Glomerular visceral epithelial cell (primary cell): ENCODE results near the gene MAG.

ENCODE experiments used
- DNase-seq: peaks from one replicate; pipeline ENCODE4 v3.0.0-alpha.2; 2016; ENCODE audit errors: extremely low spot score

MAG gene

GRCh38 chr19:35318679-35319448 lies 26.9 kb downstream of the MAG start:
- peak; percentile 78 for DNase-seq

- no peak for DNase-seq
Observed at GRCh38 chr19:35320065-35320713, 28.2 kb downstream of the MAG start.

DNA sequence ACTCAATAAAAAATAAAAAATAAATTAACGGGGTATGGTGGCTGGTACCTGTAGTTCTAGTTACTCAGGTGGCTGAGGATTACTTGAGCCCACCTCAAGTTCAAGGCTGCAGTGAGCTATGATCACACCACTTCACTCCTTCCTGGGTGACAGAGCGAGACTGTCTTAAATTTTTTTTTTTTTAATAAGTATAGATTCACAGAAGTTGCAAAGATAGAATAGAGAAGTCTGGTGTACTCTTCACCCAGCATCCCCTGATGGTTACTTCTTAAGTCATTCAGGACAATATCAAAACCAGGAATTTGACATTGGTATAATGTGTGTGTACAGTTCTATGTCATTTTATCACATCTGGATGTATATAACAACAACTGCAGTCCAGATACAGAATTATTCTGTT lies 29.3 kb downstream of the MAG start:
- DNase-seq: no peak

DNA sequence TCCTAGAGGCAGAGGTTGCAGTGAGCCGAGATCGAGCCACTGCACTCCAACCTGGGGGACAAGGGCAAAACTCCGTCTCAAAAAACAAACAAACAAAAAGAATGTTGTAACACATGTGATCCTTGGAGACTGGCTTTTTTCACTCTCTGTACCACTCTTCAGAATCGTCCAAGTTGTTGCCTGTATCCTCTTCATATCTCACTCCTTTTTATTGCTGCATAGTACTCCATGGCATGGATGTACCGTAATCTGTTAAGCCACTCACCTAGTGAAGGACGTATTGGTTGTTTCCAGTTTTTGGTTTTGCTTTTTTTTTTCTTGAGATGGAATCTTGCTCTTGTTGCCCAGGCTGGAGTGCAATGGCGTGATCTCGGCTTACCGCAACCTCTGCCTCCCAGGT lies 30.1 kb downstream of the MAG start:
- no peak for DNase-seq

DNA sequence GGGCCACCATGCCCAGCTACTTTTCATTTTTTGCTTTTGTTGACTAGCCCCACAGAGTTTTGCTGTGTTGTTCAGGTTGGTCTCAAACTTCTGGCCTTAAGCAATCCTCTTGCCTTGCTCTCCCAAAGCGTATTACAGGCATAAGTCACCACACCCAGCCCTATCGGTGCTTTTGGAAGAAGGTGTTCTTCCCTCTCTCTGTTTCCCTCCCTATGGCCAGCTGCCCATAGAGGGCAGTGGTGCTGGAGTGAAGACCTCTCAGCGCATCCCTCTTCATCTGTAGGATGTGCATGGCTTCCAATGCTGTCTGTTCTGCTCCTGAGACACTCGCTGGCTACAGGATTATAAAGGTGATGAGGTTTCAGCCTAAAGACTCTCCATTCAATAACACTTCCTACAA lies 35.7 kb downstream of the MAG start:
- no peak for DNase-seq

DNA sequence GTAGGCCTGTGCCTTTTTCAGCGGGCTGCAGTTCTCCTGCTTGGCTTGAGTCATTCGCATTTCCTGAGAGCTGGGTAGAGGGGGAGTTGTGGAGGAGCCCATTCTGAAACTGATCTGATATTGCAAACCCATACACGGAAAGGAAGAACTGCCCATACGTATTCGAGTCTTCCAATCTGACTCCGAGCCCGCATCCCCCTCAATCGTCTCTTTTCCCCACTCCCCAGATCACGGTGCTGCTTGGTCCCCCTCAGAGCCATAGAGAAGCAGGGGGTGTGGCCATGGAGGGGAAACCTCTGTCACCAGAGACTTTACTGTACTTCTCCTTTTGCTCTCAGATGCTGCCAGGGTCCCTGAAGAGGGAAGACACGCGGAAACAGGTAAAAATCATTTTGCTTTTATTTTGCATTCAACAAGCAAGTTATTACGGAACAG lies 36.9 kb downstream of the MAG start, which contains the start of gene CD22:
Gene CD22, plus strand, starts transcription at position 337 of the 435 bp plus-strand sequence. CDS start 2,854 bp downstream, outside the sequence.
- no peak for DNase-seq

- DNase-seq: no peak
Observed at GRCh38 chr19:35329323-35329722, 37.4 kb downstream of the MAG start.

DNA sequence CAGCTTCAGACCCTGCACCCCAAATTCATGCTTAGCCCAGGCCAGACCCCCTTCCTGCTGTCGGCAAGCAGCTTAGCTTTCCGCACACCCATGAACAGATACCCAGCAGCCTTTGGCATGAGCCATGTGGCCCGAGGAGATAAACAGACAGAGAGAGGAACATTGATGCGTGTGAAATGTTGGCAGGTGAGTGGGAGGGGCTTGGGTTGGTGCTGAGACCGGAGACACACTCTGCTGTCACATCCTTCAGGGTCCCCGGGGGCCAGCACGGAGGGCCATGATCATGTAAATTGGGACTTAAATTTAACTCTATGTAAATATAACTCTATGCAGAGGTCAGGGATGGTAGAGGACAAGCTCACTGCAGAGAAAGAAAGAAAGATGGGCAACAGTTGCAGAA lies 38.5 kb downstream of the MAG start:
- DNase-seq: no peak

- no peak for DNase-seq
Observed at GRCh38 chr19:35331551-35332214, 39.7 kb downstream of the MAG start.

DNA sequence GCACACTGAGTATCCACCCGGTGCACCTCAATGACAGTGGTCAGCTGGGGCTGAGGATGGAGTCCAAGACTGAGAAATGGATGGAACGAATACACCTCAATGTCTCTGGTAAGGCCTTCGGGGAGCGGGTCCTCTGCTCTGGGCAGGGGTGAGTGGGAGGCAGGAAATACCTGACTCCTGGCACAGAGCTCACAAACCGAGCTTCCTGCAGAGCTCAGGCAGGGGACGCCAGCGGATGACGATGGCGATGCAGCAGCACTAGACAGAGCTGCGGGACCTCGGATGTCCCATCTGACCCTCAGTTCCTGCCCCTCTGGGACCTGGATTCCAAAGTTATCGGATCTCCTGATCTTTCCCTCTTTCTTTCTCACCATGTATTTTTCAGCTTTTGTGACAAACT lies 40.9 kb downstream of the MAG start:
- DNase-seq: no peak

DNA sequence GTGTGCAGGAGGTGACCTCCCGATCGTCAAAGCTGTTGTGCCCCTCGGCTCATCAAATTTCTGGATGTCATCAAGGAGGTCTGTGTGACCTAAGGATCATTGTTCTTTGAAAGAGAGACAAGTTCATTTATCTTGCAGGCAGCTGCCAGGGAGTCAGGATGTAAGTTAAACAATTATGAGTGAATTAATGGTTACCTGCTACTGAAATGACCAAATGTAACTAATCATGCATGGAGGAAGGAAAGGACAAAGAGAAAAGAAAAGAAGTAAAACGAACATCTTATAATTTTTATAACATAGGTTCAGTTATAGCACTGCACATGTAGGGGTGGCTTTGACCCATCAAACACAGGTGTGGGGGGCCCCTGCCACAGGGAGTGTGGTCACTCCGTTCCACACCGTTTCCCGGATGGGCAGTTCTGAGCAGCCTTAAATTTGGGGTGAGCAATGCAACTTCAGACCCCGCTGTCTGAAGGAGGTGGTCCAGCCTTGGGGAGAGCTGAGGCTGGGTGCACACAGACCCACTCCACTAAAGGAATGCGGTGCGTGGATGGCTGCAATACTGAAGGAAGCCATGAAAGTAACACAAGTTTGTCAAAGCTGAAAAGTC lies 42.3 kb downstream of the MAG start:
- no peak for DNase-seq

DNA sequence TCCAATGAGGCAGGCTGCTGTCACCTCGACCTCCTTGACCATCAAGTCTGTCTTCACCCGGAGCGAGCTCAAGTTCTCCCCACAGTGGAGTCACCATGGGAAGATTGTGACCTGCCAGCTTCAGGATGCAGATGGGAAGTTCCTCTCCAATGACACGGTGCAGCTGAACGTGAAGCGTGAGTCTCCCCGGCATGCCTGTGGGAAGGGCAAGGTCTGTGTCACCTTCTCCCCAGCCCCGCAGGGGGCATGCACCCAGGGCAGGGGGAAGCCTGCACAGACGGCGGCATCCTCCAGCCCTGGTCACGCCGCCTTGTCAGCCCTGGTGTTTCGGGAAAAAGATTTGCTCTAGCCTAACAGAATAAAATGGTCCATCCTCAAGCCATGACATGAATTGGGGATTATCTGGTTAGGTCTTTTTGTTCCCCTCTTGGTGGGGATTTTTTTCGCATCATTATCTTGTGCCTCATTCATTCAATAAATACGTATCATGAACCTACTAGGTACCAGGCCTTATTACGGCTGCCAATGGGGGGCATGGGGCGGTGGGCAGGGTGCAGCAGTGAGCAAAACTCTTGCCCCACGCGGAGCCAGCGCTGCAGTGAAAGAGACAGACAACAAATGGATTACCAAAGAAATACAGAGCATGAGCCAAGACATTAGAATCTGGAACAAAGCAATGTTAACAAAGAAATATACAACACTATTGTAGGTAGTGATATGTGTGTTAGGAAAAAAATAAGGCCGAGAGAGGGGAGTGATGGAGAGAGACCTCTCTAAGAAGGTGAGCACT lies 44.4 kb downstream of the MAG start:
- no peak for DNase-seq

DNA sequence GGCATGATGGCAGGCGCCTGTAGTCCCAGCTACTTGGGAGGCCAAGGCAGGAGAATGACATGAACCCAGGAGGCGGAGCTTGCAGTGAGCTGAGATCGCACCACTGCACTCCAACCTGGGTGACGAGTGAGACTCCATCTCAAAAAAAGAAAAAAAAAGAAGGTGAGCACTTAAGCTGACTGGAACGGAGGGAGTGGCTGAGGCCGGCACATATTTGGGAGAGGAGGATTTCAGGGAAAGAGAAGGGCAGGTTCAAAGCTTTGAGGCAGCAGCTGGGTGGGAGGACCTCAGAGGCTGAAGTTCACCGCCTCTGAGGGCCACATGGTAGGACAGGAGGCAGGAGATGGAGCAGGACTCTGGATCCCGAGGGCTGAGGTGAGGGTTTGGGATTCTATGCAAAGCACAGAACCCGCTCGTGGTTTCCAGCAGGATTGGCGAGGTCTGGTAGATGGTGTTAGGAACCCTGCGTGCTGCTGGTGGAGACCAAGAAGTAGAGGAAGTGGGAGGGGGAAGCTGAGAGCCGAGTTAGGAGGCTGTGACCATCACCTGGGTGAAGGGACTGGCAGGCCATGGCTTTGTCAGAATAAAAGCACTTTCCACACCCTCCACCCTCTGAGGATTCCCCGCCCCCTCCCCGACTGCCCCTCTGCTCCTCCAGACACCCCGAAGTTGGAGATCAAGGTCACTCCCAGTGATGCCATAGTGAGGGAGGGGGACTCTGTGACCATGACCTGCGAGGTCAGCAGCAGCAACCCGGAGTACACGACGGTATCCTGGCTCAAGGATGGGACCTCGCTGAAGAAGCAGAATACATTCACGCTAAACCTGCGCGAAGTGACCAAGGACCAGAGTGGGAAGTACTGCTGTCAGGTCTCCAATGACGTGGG lies 45.4 kb downstream of the MAG start:
- no peak for DNase-seq

DNA sequence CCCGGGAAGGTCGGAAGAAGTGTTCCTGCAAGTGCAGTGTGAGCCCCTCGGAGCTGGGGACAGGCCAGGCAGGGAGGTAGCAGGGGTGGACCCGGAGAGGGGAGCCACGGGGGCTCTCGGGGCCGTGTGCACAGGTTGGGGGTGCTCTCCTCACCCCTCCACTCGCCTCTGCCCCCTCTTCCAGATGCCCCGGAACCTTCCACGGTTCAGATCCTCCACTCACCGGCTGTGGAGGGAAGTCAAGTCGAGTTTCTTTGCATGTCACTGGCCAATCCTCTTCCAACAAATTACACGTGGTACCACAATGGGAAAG lies 46.0 kb downstream of the MAG start:
- no peak for DNase-seq

DNA sequence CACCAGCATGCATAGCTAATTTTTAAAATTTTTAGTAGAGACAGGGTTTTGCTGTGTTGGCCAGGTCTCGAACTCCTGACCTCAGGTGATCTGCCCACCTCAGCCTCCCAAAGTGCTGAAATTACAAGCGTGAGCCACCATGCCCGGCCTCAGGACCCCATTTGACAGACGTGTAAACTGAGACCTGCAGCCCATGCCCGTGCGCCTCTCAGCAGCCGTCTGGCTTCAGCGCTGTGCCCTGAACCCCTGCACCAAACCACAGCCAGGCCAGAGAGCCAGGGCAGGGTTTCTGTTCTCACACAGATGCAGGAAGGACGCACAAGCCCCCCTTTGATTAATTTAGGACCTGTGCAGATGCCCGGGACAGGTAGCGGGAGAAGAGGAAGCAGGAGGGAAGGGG lies 48.5 kb downstream of the MAG start:
- no peak for DNase-seq

GRCh38 chr19:35341006-35341405 lies 49.0 kb downstream of the MAG start:
- DNase-seq: no peak

- no peak for DNase-seq
Observed at GRCh38 chr19:35341565-35342225, 49.7 kb downstream of the MAG start.

- DNase-seq: no peak
Observed at GRCh38 chr19:35342430-35342829, 50.5 kb downstream of the MAG start.

DNA sequence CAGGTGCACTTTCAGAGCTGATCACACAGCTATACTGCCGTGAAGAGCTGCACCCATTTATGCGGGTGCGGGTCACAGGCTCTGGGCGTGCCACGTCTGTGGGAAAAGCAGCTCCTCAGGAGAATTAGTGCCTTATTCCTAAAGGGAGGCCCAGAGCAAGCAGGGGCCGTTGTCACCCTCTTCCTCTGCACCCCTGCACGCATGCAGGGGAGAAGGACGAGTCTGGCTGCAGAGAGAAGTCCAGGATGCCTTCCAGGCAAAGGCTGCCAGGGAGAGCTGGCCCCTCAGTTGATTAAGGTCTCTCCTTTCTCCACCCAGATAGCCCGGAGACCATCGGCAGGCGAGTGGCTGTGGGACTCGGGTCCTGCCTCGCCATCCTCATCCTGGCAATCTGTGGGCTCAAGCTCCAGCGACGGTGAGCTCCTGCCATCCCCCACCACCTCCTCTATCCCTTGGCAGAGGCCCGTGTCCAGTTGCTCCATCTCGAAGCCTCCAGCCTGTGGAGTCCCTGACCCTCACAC lies 52.6 kb downstream of the MAG start:
- DNase-seq: no peak

GRCh38 chr19:35345671-35346111 lies 53.7 kb downstream of the MAG start:
- no peak for DNase-seq
